Fibroblast of the aortic adventitia (primary cell): ENCODE measurements around the gene ANO7. TPM values are rescaled to one million over a fixed set of nuclear protein-coding genes. Genes with fewer than 3 reads are reported as not detected.

Experiments used
- DNase-seq: peaks from one replicate; pipeline ENCODE4 v3.0.0-alpha.2; 2010; ENCODE audit warnings: low read depth
- H3K4me3 ChIP-seq: 2 replicates; pipeline ENCODE4 v1.5.1; 2011; ENCODE audit warnings: low read depth, mild to moderate bottlenecking, control low read depth, low read length, moderate library complexity
- total RNA-seq: library from RNA; depleted of rRNA; stranded (reverse); fragments of >200 nt; gene quantifications from 2 replicates; pipeline ENCODE4 v1.2.3, GENCODE V29; 2012; ENCODE audit warnings: low replicate concordance
- TF ChIP-seq, protein P1 (sequence below): IDR thresholded peaks from 2 replicates; pipeline ENCODE4 v1.5.1; 2011; ENCODE audit warnings: mild to moderate bottlenecking, low read length, control low read depth, inconsistent platforms; ENCODE audit not compliant: insufficient read depth

The ANO7 gene
- total RNA-seq, 1 donor: 1.7 TPM

DNA sequence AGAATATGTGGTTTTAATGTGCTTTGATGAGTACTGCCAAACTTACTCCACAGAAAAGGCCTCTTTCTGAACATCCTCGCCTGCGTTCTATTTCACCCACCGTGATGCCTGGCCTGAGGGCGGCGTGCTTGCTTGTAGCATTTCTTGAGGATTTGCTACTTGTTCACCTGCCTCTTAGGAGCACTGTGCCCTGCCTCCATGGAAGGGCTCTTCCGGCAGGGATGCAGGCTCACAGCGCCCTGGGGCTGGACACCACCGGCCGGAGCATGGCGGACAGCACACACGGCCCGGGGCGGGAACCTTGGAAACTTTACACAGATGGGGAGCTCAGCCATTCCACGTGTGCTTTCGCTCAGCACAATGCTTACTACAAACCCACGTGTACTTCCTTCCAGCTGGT lies 37.1 kb downstream of the ANO7 start:
- H3K4me3 ChIP-seq: no peak overlapping the region
- DNase-seq: no peak
- TF ChIP-seq, protein P1, sequence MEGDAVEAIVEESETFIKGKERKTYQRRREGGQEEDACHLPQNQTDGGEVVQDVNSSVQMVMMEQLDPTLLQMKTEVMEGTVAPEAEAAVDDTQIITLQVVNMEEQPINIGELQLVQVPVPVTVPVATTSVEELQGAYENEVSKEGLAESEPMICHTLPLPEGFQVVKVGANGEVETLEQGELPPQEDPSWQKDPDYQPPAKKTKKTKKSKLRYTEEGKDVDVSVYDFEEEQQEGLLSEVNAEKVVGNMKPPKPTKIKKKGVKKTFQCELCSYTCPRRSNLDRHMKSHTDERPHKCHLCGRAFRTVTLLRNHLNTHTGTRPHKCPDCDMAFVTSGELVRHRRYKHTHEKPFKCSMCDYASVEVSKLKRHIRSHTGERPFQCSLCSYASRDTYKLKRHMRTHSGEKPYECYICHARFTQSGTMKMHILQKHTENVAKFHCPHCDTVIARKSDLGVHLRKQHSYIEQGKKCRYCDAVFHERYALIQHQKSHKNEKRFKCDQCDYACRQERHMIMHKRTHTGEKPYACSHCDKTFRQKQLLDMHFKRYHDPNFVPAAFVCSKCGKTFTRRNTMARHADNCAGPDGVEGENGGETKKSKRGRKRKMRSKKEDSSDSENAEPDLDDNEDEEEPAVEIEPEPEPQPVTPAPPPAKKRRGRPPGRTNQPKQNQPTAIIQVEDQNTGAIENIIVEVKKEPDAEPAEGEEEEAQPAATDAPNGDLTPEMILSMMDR: no peak

GRCh38 chr2:241225983-241226382 lies 37.5 kb downstream of the ANO7 start:
- DNase-seq: no peak
- TF ChIP-seq, protein P1: no peak
- H3K4me3 ChIP-seq: no peak overlapping the region

DNA sequence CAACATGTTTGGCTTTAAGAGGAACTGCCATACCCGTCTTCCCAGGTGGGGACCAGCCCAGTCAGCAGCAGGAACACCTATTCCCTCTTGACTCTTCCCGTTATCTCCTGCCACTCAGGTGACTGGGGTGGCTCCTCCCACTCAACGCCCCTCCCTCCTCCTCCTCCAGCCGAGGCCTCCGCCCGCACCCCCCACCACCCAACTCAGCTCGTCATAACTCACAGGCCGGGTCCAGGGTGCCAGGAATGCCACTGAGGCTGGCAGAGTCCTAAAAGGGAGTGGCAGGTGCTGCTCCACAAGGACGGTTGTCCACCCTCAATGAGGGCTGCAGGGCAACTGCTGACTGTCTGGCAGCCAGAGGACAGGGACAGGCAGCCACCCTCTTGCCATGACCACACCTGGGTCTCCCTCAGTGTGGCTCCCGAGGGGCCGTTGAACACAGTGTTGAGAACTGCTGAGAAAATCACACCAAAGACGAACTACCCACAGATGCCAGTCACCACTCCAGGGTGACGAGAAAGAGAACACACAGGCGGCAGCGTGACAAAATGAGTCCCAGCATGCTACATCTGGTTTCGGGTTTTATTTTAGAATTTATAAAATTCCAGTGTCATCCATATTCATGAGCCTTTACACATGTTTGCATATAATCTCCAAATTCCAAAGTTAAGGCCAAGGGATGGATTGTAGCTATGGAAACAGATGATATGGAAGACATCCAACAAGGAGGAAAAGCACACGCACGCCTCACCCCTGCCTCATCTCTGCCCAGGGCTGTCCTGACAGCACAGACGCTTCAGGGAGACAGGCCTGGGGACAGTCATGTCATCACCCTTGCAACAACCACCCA lies 38.5 kb downstream of the ANO7 start:
- TF ChIP-seq, protein P1: no peak
- H3K4me3 ChIP-seq: no peak overlapping the region
- peak; percentile 23 for DNase-seq

DNA sequence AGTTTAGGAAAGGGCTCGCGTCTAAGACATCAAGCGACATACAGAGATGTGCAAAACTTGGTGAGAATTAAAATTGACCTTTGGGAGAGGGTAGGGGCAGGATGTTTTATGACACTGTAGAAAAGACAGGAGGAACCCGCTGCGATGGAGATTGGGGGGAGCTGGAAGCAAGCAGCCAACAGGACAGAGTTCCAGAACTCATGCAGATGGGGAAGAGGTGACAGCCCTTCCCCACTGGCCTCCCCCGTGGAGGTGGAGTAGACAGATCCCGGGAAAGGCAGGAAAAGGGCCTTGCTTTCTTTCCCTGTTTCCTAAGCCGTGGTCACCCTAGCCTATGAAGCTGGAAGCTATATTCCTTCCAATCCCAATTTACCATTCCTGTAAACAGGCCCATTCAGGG lies 39.1 kb downstream of the ANO7 start:
- TF ChIP-seq, protein P1: no peak
- no peak for DNase-seq
- no peak overlapping the region for H3K4me3 ChIP-seq

- TF ChIP-seq, protein P1: no peak
- no peak for DNase-seq
- no peak overlapping the region for H3K4me3 ChIP-seq
Observed at GRCh38 chr2:241228081-241228859, 39.8 kb downstream of the ANO7 start.

DNA sequence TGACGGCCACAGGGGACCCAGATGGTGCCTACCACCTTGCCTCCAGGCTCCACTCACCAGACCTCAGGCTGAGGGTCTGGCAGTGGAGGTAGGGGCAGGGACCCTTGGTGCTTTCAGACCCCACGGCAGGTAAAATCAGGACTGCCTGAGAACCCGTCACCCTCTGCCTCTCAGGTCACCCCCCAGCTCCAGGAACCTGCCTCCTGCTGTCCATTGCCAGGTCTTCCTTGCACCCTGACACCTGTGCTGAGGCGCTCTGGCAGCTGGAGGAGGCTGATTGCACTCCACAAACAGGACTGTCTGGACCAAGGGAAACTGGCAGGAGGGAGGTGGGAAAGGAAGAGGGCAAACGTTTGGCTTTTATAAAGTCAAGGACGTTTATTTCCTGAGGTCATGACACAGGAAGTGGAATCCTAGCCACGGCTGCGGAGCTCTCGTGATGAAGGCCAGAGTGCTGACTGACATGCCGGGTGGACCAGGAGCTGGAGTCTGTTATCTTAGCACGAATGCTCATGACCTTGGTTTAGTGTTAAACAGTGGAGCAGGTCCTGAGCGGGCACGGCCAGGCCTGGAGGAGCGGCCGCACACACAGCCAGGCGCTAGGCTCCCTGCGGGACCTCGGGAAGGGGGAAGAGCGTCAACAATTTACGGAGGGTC lies 40.5 kb downstream of the ANO7 start:
- no peak for DNase-seq
- H3K4me3 ChIP-seq: no peak overlapping the region
- TF ChIP-seq, protein P1: no peak
